HepG2 (cell line): Measurements from ENCODE around the gene CISD3. TPM values are rescaled to one million over a fixed set of nuclear protein-coding genes. Genes with fewer than 3 reads are reported as not detected.

ENCODE experiments used
- ARHGAP35 ChIP-seq: sonication (generic); formaldehyde crosslinking; IDR thresholded peaks from 2 replicates; pipeline ENCODE4 v1.9.0; 2022; ENCODE audit warnings: mild to moderate bottlenecking, inconsistent platforms, moderate library complexity, missing genetic modification reagents, borderline replicate concordance
- BCL6 ChIP-seq: IDR thresholded peaks from 2 replicates; pipeline ENCODE4 v1.6.1; 2016; ENCODE audit warnings: missing genetic modification reagents, missing compliant biosample characterization
- DNMT1 ChIP-seq: sonication (generic); formaldehyde crosslinking; IDR thresholded peaks from 2 replicates; pipeline ENCODE4 v1.5.1; 2020; ENCODE audit warnings: mild to moderate bottlenecking, missing genetic modification reagents
- GATAD1 ChIP-seq: IDR thresholded peaks from 2 replicates; pipeline ENCODE4 v1.6.1; 2016; ENCODE audit warnings: missing genetic modification reagents, missing compliant biosample characterization
- JUND ChIP-seq: sonication (generic); formaldehyde crosslinking; IDR thresholded peaks from 2 replicates; pipeline ENCODE4 v1.8.0; 2022; ENCODE audit warnings: mild to moderate bottlenecking, missing genetic modification reagents
- KLF9 ChIP-seq: IDR thresholded peaks from 2 replicates; pipeline ENCODE4 v1.6.1; 2016; ENCODE audit warnings: low read depth
- KMT2B ChIP-seq: IDR thresholded peaks from 2 replicates; pipeline ENCODE4 v1.6.1; 2016; ENCODE audit warnings: missing genetic modification reagents, missing compliant biosample characterization
- NCOR1 ChIP-seq: fragments of 200-600 bp; sonication (generic); IDR thresholded peaks from 2 replicates; pipeline ENCODE4 v1.7.0; 2017; ENCODE audit warnings: antibody characterized with exemption, low read length, borderline replicate concordance
- NFKBIZ ChIP-seq: IDR thresholded peaks from 2 replicates; pipeline ENCODE4 v1.6.1; 2018; ENCODE audit warnings: missing genetic modification reagents, missing compliant biosample characterization
- POLR2A ChIP-seq, 2 experiments: IDR thresholded peaks; 2 replicates each; pipeline ENCODE4 v1.6.1; 2011; ENCODE audit warnings: low read depth in 2 of 2, low read length in 2 of 2, mild to moderate bottlenecking in 1 of 2, moderate library complexity in 1 of 2; ENCODE audit not compliant: insufficient read depth in 1 of 2
- ZC3H4 ChIP-seq: sonication (generic); formaldehyde crosslinking; IDR thresholded peaks from 2 replicates; pipeline ENCODE4 v1.4.0; 2020; ENCODE audit warnings: missing genetic modification reagents, borderline replicate concordance
- ZNF354B ChIP-seq: sonication (generic); formaldehyde crosslinking; IDR thresholded peaks from 2 replicates; pipeline ENCODE4 v1.8.0; 2022; ENCODE audit warnings: mild to moderate bottlenecking, missing genetic modification reagents
- polyA plus RNA-seq, 8 experiments: library from polyadenylated mRNA; depleted of rRNA in 3 of 8; stranded (reverse) in 7 of 8; unstranded in 1 of 8; fragments of >200 nt; fragmentation: Illumina TruSeq in 4 of 8; extraction: Trizol in 4 of 8; gene quantifications; 2 replicates each; pipeline versions ENCODE4 v1.2.1 to v1.2.3, GENCODE V29; 2011 to 2016; ENCODE audit warnings: low read depth in 4 of 8, missing spikeins in 1 of 8, mixed read lengths in 1 of 8; ENCODE audit not compliant: insufficient read depth in 1 of 8
- total RNA-seq, 5 experiments: library from RNA; depleted of rRNA; stranded (reverse); fragments of >200 nt; fragmentation: Illumina TruSeq; extraction: Trizol; gene quantifications; 2 replicates each; pipeline ENCODE4 v1.2.3, GENCODE V29; 2016; ENCODE audit warnings: low read depth in 1 of 5
- TF ChIP-seq, protein P1 (sequence below): sonication (generic); formaldehyde crosslinking; IDR thresholded peaks from 2 replicates; pipeline ENCODE4 v1.9.0; 2022; ENCODE audit warnings: missing genetic modification reagents, mild to moderate bottlenecking, borderline replicate concordance
- TF ChIP-seq, protein P2 (sequence below): sonication (generic); formaldehyde crosslinking; IDR thresholded peaks from 2 replicates; pipeline ENCODE4 v1.4.0; 2020; ENCODE audit warnings: missing genetic modification reagents
- TF ChIP-seq, protein P3 (sequence below): IDR thresholded peaks from 2 replicates; pipeline ENCODE4 v1.6.1; 2016; ENCODE audit warnings: mild to moderate bottlenecking, missing biosample characterization, missing genetic modification reagents
- TF ChIP-seq, protein P4 (sequence below): sonication (generic); formaldehyde crosslinking; IDR thresholded peaks from 2 replicates; pipeline ENCODE4 v1.5.0; 2020; ENCODE audit warnings: mild to moderate bottlenecking, missing genetic modification reagents, borderline replicate concordance
- TF ChIP-seq, protein P5 (sequence below): sonication (generic); formaldehyde crosslinking; IDR thresholded peaks from 2 replicates; pipeline ENCODE4 v1.5.0; 2020; ENCODE audit warnings: mild to moderate bottlenecking, missing genetic modification reagents
- TF ChIP-seq, protein P6 (sequence below): sonication (generic); formaldehyde crosslinking; IDR thresholded peaks from 2 replicates; pipeline ENCODE4 v1.4.0; 2020; ENCODE audit warnings: missing genetic modification reagents

Gene CISD3
- total and polyA plus RNA-seq, 2 of the 13 experiments (the other 11 are each of a cell fraction or from before 2014, with no cell fraction given): 30.0 to 34.1 TPM

DNA sequence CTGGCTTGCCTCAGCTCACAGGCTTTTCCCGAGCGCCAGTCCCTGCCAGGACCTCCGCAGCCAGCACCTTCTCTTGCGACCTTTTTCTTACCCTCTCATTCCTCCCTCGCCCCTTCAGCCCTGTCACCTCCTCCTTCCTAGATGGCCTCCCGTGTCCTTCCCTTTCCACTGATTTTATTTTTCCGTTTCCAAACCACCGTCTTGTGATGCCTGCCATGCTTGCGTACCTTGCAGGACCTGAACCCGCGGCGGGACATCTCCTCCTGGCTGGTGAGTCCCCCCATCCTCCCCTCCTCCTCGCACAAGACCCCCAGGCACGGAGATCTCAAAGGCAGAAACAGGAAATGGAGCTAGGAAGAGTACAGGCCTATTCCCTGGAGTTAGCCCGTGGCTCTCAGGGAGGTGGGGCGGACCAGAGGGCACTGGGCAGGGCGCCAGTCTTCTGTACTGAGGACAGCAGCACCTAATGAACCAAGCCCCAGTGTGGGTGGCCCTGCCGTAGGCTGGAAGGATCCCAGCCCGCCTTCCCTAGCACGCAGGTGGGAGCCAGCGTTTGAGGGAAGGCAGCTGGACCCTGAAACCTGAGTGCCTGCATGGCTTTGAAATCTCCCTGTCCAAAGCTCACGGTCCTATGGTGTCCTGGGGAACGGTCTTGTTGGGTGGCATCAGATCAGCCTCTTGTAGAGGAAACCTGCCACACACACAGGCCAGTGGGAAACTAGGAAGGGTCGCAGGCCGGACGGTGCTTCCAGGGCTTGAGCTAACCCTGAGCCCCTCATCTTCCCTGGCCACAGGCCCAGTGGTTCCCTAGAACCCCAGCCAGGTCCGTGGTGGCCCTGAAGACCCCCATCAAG is 612 bp downstream of the CISD3 start (continued):
- TF ChIP-seq, protein P1, sequence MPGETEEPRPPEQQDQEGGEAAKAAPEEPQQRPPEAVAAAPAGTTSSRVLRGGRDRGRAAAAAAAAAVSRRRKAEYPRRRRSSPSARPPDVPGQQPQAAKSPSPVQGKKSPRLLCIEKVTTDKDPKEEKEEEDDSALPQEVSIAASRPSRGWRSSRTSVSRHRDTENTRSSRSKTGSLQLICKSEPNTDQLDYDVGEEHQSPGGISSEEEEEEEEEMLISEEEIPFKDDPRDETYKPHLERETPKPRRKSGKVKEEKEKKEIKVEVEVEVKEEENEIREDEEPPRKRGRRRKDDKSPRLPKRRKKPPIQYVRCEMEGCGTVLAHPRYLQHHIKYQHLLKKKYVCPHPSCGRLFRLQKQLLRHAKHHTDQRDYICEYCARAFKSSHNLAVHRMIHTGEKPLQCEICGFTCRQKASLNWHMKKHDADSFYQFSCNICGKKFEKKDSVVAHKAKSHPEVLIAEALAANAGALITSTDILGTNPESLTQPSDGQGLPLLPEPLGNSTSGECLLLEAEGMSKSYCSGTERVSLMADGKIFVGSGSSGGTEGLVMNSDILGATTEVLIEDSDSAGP (CRISPR knock-in tag): peak; percentile 90
- TF ChIP-seq, protein P2, sequence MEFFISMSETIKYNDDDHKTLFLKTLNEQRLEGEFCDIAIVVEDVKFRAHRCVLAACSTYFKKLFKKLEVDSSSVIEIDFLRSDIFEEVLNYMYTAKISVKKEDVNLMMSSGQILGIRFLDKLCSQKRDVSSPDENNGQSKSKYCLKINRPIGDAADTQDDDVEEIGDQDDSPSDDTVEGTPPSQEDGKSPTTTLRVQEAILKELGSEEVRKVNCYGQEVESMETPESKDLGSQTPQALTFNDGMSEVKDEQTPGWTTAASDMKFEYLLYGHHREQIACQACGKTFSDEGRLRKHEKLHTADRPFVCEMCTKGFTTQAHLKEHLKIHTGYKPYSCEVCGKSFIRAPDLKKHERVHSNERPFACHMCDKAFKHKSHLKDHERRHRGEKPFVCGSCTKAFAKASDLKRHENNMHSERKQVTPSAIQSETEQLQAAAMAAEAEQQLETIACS (CRISPR knock-in tag): no peak
- TF ChIP-seq KMT2B (CRISPR knock-in tag) (no peak), POLR2A (IDR thresholded peaks at IDR 0.05; ENCODE audit: insufficient read depth in 1 of 2, low read depth in 2 of 2, low read length in 2 of 2) (peak in 1 of 2 experiments; percentile 72; a peak in 3 of 4 replicates), ZNF354B (CRISPR knock-in tag) (peak; percentile 85; the same call in 1 of the 2 replicates), JUND (CRISPR knock-in tag) (no peak), NFKBIZ (CRISPR knock-in tag) (0 out of 2 replicates have a peak, but pooled peaks have one; percentile 70), NCOR1 (peak; percentile 61), KLF9 (CRISPR knock-in tag) (peak; percentile 25; the same call in 1 of the 2 replicates), ARHGAP35 (CRISPR knock-in tag) (0 out of 2 replicates have a peak, but pooled peaks have one; percentile 70), ZC3H4 (CRISPR knock-in tag) (peak; percentile 84; the same call in 1 of the 2 replicates), DNMT1 (0 out of 2 replicates have a peak, but pooled peaks have one; percentile 27), BCL6 (CRISPR knock-in tag) (peak; percentile 70), GATAD1 (CRISPR knock-in tag) (peak; percentile 45)
- TF ChIP-seq, protein P3, sequence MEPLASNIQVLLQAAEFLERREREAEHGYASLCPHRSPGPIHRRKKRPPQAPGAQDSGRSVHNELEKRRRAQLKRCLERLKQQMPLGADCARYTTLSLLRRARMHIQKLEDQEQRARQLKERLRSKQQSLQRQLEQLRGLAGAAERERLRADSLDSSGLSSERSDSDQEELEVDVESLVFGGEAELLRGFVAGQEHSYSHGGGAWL (CRISPR knock-in tag): 0 out of 2 replicates have a peak, but pooled peaks have one; percentile 81
- TF ChIP-seq, protein P4, sequence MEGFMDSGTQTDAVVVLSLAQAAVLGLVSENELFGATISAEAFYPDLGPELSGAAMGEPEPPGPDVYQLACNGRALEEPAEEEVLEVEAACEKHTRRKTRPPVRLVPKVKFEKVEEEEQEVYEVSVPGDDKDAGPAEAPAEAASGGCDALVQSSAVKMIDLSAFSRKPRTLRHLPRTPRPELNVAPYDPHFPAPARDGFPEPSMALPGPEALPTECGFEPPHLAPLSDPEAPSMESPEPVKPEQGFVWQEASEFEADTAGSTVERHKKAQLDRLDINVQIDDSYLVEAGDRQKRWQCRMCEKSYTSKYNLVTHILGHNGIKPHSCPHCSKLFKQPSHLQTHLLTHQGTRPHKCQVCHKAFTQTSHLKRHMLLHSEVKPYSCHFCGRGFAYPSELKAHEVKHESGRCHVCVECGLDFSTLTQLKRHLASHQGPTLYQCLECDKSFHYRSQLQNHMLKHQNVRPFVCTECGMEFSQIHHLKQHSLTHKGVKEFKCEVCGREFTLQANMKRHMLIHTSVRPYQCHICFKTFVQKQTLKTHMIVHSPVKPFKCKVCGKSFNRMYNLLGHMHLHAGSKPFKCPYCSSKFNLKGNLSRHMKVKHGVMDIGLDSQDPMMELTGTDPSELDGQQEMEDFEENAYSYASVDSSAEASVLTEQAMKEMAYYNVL: no peak; the same call in 1 of the 2 replicates
- TF ChIP-seq, protein P5, sequence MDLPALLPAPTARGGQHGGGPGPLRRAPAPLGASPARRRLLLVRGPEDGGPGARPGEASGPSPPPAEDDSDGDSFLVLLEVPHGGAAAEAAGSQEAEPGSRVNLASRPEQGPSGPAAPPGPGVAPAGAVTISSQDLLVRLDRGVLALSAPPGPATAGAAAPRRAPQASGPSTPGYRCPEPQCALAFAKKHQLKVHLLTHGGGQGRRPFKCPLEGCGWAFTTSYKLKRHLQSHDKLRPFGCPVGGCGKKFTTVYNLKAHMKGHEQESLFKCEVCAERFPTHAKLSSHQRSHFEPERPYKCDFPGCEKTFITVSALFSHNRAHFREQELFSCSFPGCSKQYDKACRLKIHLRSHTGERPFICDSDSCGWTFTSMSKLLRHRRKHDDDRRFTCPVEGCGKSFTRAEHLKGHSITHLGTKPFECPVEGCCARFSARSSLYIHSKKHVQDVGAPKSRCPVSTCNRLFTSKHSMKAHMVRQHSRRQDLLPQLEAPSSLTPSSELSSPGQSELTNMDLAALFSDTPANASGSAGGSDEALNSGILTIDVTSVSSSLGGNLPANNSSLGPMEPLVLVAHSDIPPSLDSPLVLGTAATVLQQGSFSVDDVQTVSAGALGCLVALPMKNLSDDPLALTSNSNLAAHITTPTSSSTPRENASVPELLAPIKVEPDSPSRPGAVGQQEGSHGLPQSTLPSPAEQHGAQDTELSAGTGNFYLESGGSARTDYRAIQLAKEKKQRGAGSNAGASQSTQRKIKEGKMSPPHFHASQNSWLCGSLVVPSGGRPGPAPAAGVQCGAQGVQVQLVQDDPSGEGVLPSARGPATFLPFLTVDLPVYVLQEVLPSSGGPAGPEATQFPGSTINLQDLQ (CRISPR knock-in tag): 0 out of 2 replicates have a peak, but pooled peaks have one; percentile 37
- TF ChIP-seq, protein P6, sequence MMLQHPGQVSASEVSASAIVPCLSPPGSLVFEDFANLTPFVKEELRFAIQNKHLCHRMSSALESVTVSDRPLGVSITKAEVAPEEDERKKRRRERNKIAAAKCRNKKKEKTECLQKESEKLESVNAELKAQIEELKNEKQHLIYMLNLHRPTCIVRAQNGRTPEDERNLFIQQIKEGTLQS (CRISPR knock-in tag): no peak
